Vagina (tissue), 2 donors: ENCODE measurements around the gene OPN4.

Experiments
- POLR2A ChIP-seq, 2 donors: fragments of 450-650 bp; IDR thresholded peaks; one replicate each; pipeline ENCODE4 v1.6.1; 2017; ENCODE audit warnings: antibody characterized with exemption in 2 of 2, mild to moderate bottlenecking in 2 of 2, moderate library complexity in 2 of 2
- POLR2AphosphoS5 ChIP-seq, 2 donors: sonication (generic); formaldehyde crosslinking; IDR thresholded peaks; one replicate each; pipeline ENCODE4 v1.9.0; 2017; ENCODE audit warnings: antibody characterized with exemption in 2 of 2, mild to moderate bottlenecking in 2 of 2, low read depth in 1 of 2; ENCODE audit not compliant: insufficient read depth in 1 of 2
- TF ChIP-seq, protein P1 (sequence below), 3 experiments: fragments of 450-650 bp in 2 of 3; fragments of 200-600 bp in 1 of 3; sonication (generic) in 1 of 3; IDR thresholded peaks; one replicate each; pipeline ENCODE4 v1.5.1; 2017 to 2019; ENCODE audit warnings: antibody characterized with exemption in 3 of 3, mild to moderate bottlenecking in 2 of 3, moderate library complexity in 2 of 3

DNA sequence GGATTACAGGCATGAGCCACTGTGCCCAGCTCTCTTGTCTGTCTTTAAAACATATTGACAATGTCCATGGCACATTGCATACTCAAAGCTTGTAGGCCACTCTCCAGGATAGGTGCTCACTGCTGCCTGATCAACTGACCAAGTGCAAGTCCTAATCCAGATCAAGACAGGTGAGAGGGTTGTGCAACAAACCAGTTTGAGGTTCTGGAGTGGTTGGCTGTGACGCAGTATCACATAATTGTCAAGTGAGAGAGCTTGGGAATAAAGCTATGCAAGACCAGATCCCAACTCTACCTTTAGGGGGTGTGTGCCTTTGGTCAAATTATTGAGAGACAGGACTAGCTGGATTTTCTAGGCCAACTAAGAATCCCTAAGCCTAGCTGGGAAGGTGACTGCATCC is 43.0 kb upstream of the OPN4 start:
- TF ChIP-seq, protein P1, sequence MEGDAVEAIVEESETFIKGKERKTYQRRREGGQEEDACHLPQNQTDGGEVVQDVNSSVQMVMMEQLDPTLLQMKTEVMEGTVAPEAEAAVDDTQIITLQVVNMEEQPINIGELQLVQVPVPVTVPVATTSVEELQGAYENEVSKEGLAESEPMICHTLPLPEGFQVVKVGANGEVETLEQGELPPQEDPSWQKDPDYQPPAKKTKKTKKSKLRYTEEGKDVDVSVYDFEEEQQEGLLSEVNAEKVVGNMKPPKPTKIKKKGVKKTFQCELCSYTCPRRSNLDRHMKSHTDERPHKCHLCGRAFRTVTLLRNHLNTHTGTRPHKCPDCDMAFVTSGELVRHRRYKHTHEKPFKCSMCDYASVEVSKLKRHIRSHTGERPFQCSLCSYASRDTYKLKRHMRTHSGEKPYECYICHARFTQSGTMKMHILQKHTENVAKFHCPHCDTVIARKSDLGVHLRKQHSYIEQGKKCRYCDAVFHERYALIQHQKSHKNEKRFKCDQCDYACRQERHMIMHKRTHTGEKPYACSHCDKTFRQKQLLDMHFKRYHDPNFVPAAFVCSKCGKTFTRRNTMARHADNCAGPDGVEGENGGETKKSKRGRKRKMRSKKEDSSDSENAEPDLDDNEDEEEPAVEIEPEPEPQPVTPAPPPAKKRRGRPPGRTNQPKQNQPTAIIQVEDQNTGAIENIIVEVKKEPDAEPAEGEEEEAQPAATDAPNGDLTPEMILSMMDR (IDR thresholded peaks at IDR 0.05): no peak
- no peak for TF ChIP-seq POLR2A (IDR thresholded peaks at IDR 0.05)
- no peak for TF ChIP-seq POLR2AphosphoS5 (IDR thresholded peaks at IDR 0.05; ENCODE audit: insufficient read depth in 1 of 2, low read depth in 1 of 2)
